HepG2 (cell line): ENCODE data around the gene SV2B. TPM values are rescaled to one million over a fixed set of nuclear protein-coding genes. Genes with fewer than 3 reads are reported as not detected.

Experiments
- ATAC-seq: fragments of 200-7000 bp; cut with Tn5 transposase; 3 replicates; pipeline ENCODE4 v1.9.1; 2020; ENCODE audit warnings: mild to moderate bottlenecking, moderate library complexity
- BruUV-seq: library from RNA; stranded (reverse); fragments of 400-500 nt; replicated peaks from 2 replicates; lab custom pipeline; 2021; lab: Mats Ljungman, UMichigan
- CTCF ChIA-PET: fragments of 300-600 bp; formaldehyde crosslinking; extraction: SDS; loops from one replicate; lab custom pipeline; 2021; ENCODE audit warnings: low total read pairs, inconsistent platforms, low intra/inter-chr PET ratio; lab: Yijun Ruan, JAX
- POLR2A ChIA-PET: fragments of 350-600 bp; sonication (Branson Sonifier 250); formaldehyde crosslinking; loops from one replicate; lab custom pipeline; 2020; ENCODE audit warnings: antibody characterized with exemption, inconsistent platforms; lab: Yijun Ruan, JAX
- DNase-seq: peaks from one replicate; pipeline ENCODE4 v3.0.0-alpha.2; 2015; ENCODE audit warnings: low spot score
- FAIRE-seq: peaks from 3 replicates; lab custom pipeline; 2011; peaks lifted over from hg19 to GRCh38; lab: Jason Lieb, UNC
- H2AFZ ChIP-seq: one replicate; pipeline ENCODE4 v1.6.1; 2011; ENCODE audit warnings: low read length, inconsistent platforms
- H3K27ac ChIP-seq: fragments of 300-600 bp; 3 replicates; pipeline ENCODE4 v1.8.0; 2011; ENCODE audit warnings: mixed run types, mild to moderate bottlenecking, mixed read lengths, low read length, inconsistent platforms; ENCODE audit not compliant: insufficient read depth; ENCODE audit errors: extremely low read length
- H3K27me3 ChIP-seq, 2 experiments: fragments of 200-600 bp in 1 of 2; 2 replicates in 1 of 2; 3 replicates in 1 of 2; pipeline versions ENCODE4 v1.6.0 to v1.8.0; 2011; ENCODE audit warnings: low read length in 2 of 2, mild to moderate bottlenecking in 2 of 2, moderate library complexity in 2 of 2, inconsistent platforms in 1 of 2; ENCODE audit not compliant: insufficient read depth in 2 of 2, control insufficient read depth in 1 of 2
- H3K36me3 ChIP-seq, 2 experiments: fragments of 200-600 bp in 1 of 2; replicated peaks in 1 of 2; 2 replicates in 1 of 2; 3 replicates in 1 of 2; pipeline versions ENCODE4 v1.5.1 to v1.8.0; 2011; ENCODE audit warnings: low read length in 2 of 2, inconsistent platforms in 1 of 2; ENCODE audit not compliant: insufficient read depth in 2 of 2, control insufficient read depth in 1 of 2
- H3K4me1 ChIP-seq: 2 replicates; pipeline ENCODE4 v1.5.1; 2012; ENCODE audit warnings: low read length, inconsistent platforms; ENCODE audit not compliant: insufficient read depth
- H3K4me2 ChIP-seq: 2 replicates; pipeline ENCODE4 v1.6.0; 2011; ENCODE audit warnings: low read depth, low read length, inconsistent platforms
- H3K4me3 ChIP-seq, 3 experiments: fragments of 200-600 bp in 1 of 3; sonication (generic), shearing (Covaris generic) in 1 of 3; replicated peaks in 1 of 3; 2 replicates each; pipeline ENCODE4 v1.5.1; 2011 to 2016; ENCODE audit warnings: low read length in 3 of 3, inconsistent platforms in 2 of 3, low read depth in 2 of 3, mild to moderate bottlenecking in 2 of 3, control low read depth in 1 of 3, mixed read lengths in 1 of 3; ENCODE audit not compliant: insufficient read depth in 1 of 3
- H3K79me2 ChIP-seq: one replicate; pipeline ENCODE4 v1.6.1; 2011; ENCODE audit warnings: low read length, inconsistent platforms; ENCODE audit not compliant: insufficient read depth
- H3K9ac ChIP-seq: 2 replicates; pipeline ENCODE4 v1.6.0; 2011; ENCODE audit warnings: mild to moderate bottlenecking, low read depth, low read length, inconsistent platforms; ENCODE audit not compliant: insufficient read depth
- H3K9me3 ChIP-seq: 2 replicates; pipeline ENCODE4 v1.5.1; 2012; ENCODE audit warnings: mild to moderate bottlenecking, low read length
- H4K20me1 ChIP-seq: 2 replicates; pipeline ENCODE4 v1.6.0; 2011; ENCODE audit warnings: inconsistent platforms, mild to moderate bottlenecking, low read length, moderate library complexity; ENCODE audit not compliant: insufficient read depth
- AGO1 ChIP-seq: fragments of 200-400 bp; formaldehyde crosslinking; IDR thresholded peaks from 2 replicates; pipeline ENCODE4 v1.6.1; 2017; ENCODE audit warnings: mild to moderate bottlenecking, low read depth, low read length, moderate library complexity; ENCODE audit not compliant: poor library complexity, severe bottlenecking
- KDM5B ChIP-seq: sonication (generic); formaldehyde crosslinking; IDR thresholded peaks from 2 replicates; pipeline ENCODE4 v1.4.0; 2020; ENCODE audit warnings: missing genetic modification reagents, mild to moderate bottlenecking, borderline replicate concordance
- MAFK ChIP-seq, 2 experiments: IDR thresholded peaks in 1 of 2; conservative IDR thresholded peaks in 1 of 2; 2 replicates each; pipeline ENCODE4 v1.6.1; 2011; ENCODE audit warnings: improper control_type of control experiment in 2 of 2, low read length in 2 of 2
- MNT ChIP-seq: fragments of 450-650 bp; IDR thresholded peaks from 2 replicates; pipeline ENCODE4 v1.6.1; 2016
- NKX3-1 ChIP-seq: sonication (generic); formaldehyde crosslinking; IDR thresholded peaks from 2 replicates; pipeline ENCODE4 v1.5.0; 2020; ENCODE audit warnings: missing genetic modification reagents
- PCBP1 ChIP-seq: fragments of 200-400 bp; formaldehyde crosslinking; IDR thresholded peaks from 2 replicates; pipeline ENCODE4 v1.6.1; 2017; ENCODE audit warnings: mild to moderate bottlenecking, low read depth, low read length, borderline replicate concordance
- REL ChIP-seq: sonication (generic); formaldehyde crosslinking; conservative IDR thresholded peaks from 2 replicates; pipeline ENCODE4 v1.8.0; 2022; ENCODE audit warnings: mild to moderate bottlenecking, missing genetic modification reagents, moderate library complexity
- ZNF570 ChIP-seq: sonication (generic); formaldehyde crosslinking; IDR thresholded peaks from 2 replicates; pipeline ENCODE4 v1.4.0; 2020; ENCODE audit warnings: mild to moderate bottlenecking, missing genetic modification reagents, borderline replicate concordance
- ZNF781 ChIP-seq: sonication (generic); formaldehyde crosslinking; IDR thresholded peaks from 2 replicates; pipeline ENCODE4 v1.5.1; 2020; ENCODE audit warnings: borderline replicate concordance, mild to moderate bottlenecking, missing genetic modification reagents; ENCODE audit errors: not compliant biosample characterization
- WGBS: methylation state at CpG from one replicate; pipeline ENCODE4 v1.1.6; 2017; ENCODE audit warnings: low lambda C conversion rate; 5-methylcytosine and 5-hydroxymethylcytosine counted together
- in situ Hi-C: cut with HindIII; loops from 2 replicates; pipeline ENCODE4 v1.10.0; 2017; ENCODE audit warnings: low pct_unique_long_range_greater_than_20kb; ENCODE audit not compliant: extremely low pct_ligation_motif_present
- intact Hi-C: fragments of 100-400 bp; cut with micrococcal nuclease; formaldehyde crosslinking; loops from one replicate; pipeline ENCODE4 v1.10.0; 2022; ENCODE audit not compliant: unreplicated experiment
- polyA plus RNA-seq, 8 experiments: library from polyadenylated mRNA; depleted of rRNA in 3 of 8; stranded (reverse) in 7 of 8; unstranded in 1 of 8; fragments of >200 nt; fragmentation: Illumina TruSeq in 4 of 8; extraction: Trizol in 4 of 8; gene quantifications; 2 replicates each; pipeline versions ENCODE4 v1.2.1 to v1.2.3, GENCODE V29; 2011 to 2016; ENCODE audit warnings: low read depth in 4 of 8, missing spikeins in 1 of 8, mixed read lengths in 1 of 8; ENCODE audit not compliant: insufficient read depth in 1 of 8
- total RNA-seq, 5 experiments: library from RNA; depleted of rRNA; stranded (reverse); fragments of >200 nt; fragmentation: Illumina TruSeq; extraction: Trizol; gene quantifications; 2 replicates each; pipeline ENCODE4 v1.2.3, GENCODE V29; 2016; ENCODE audit warnings: low read depth in 1 of 5
- TF ChIP-seq, protein P1 (sequence below): sonication (generic); formaldehyde crosslinking; IDR thresholded peaks from 2 replicates; pipeline ENCODE4 v1.5.0; 2020; ENCODE audit warnings: missing genetic modification reagents, mild to moderate bottlenecking, borderline replicate concordance
- TF ChIP-seq, protein P2 (sequence below): IDR thresholded peaks from 2 replicates; pipeline ENCODE4 v1.6.1; 2016; ENCODE audit warnings: missing biosample characterization, missing genetic modification reagents, low read depth

The SV2B gene
- total and polyA plus RNA-seq, 2 of the 13 experiments (the other 11 are each of a cell fraction or from before 2014, with no cell fraction given) = not detected

DNA sequence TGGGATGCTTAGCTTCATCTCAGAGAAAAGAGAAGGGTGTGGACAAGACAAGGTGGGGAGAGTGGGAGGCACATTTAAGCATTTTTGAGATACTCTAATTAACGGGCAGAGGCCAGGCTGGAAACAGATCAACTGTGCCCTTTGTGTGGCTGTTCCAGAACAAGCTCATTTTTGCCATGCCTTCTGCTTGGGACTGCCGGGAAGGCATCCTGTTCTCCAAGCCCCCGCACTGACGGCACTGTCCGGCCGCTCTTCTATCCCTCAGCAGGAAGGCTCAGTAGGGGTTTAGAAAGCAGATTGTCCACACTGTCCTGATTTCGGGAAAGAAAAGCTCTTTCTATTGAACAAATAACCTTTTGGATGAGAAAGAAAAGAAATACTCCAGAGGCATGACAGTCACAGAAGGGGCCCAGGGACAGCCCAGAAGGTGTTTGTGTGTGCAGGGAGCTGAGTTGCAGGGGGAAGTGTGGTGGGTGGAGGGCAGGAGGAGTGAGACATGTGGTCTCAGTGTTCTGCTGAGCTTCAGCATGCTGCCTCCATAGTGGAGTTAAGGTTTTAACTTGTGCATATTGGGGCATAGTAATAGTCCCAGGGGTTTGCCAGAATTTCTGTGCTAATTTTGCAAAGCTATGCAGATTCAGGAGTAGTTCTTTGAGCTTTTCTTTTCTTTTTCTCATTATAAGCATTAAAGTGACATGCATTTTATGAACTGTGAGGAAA is 27.3 kb downstream of the SV2B start:
- 23% methylated on average over 7 of the region's 7 CpGs for WGBS
- no peak overlapping the region for H3K27ac ChIP-seq
- ATAC-seq (no peak), DNase-seq (no peak)
- H4K20me1 ChIP-seq = no peaks in the 10 kb centered on the region
- no peaks in the 10 kb centered on the region for H3K9me3 ChIP-seq
- CTCF ChIA-PET = no interaction called here
- peak; percentile 38; the same call in 1 of the 2 replicates for TF ChIP-seq MNT
- no peak for TF ChIP-seq NKX3-1 (CRISPR knock-in tag)
- 0 out of 4 replicates have a peak, but pooled peaks of 1 of the 2 experiments have one; percentile 25 for TF ChIP-seq MAFK (conservative IDR thresholded peaks at IDR 0.05 in 1 of 2, IDR thresholded peaks at IDR 0.05 in 1 of 2; ENCODE audit: low read length in 2 of 2)
- TF ChIP-seq, all 625 proteins: peak for 2
- H3K36me3 ChIP-seq = no peaks in the 10 kb centered on the region
- peaks cover 0 to 10% of the 10 kb centered on the region in 2 experiments; a peak in 3 of 5 replicates for H3K27me3 ChIP-seq
- no peak overlapping the region for H3K4me3 ChIP-seq
- in situ Hi-C loops (no loop called here), intact Hi-C loops (no loop called here)
- H3K4me1 ChIP-seq = peaks cover 9% of the 10 kb centered on the region; the same call in 1 of the 2 replicates
- no TSS peak for BruUV-seq
- no peak overlapping the region for H2AFZ ChIP-seq
- POLR2A ChIA-PET = no interaction called here
- H3K9ac ChIP-seq = no peak overlapping the region
- H3K4me2 ChIP-seq = no peak overlapping the region
- no peak for FAIRE-seq
- no peaks in the 10 kb centered on the region for H3K79me2 ChIP-seq

- Histone ChIP-seq H4K20me1 (no peaks in the 10 kb centered on the region), H3K27me3 (peaks cover 0 to 11% of the 10 kb centered on the region in 2 experiments; a peak in 3 of 5 replicates), H3K9me3 (no peaks in the 10 kb centered on the region), H3K9ac (no peak overlapping the region), H3K4me2 (no peak overlapping the region), H3K79me2 (no peaks in the 10 kb centered on the region), H2AFZ (no peak overlapping the region), H3K36me3 (no peaks in the 10 kb centered on the region), H3K4me3 (no peak overlapping the region), H3K4me1 (peaks cover 11% of the 10 kb centered on the region; the same call in 1 of the 2 replicates), H3K27ac (no peak overlapping the region)
- 9% methylated on average over 4 of the region's 4 CpGs for WGBS
- CTCF ChIA-PET = no interaction called here
- FAIRE-seq = no peak
- POLR2A ChIA-PET = no interaction called here
- intact Hi-C loops = no loop called here
- no peak for ATAC-seq
- no peak for DNase-seq
- no TSS peak for BruUV-seq
- in situ Hi-C loops = no loop called here
- no peak for TF ChIP-seq AGO1
- no peak for TF ChIP-seq PCBP1
- TF ChIP-seq, protein P1, sequence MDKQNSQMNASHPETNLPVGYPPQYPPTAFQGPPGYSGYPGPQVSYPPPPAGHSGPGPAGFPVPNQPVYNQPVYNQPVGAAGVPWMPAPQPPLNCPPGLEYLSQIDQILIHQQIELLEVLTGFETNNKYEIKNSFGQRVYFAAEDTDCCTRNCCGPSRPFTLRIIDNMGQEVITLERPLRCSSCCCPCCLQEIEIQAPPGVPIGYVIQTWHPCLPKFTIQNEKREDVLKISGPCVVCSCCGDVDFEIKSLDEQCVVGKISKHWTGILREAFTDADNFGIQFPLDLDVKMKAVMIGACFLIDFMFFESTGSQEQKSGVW (CRISPR knock-in tag) = no peak
- no peak for TF ChIP-seq ZNF781
- TF ChIP-seq, protein P2, sequence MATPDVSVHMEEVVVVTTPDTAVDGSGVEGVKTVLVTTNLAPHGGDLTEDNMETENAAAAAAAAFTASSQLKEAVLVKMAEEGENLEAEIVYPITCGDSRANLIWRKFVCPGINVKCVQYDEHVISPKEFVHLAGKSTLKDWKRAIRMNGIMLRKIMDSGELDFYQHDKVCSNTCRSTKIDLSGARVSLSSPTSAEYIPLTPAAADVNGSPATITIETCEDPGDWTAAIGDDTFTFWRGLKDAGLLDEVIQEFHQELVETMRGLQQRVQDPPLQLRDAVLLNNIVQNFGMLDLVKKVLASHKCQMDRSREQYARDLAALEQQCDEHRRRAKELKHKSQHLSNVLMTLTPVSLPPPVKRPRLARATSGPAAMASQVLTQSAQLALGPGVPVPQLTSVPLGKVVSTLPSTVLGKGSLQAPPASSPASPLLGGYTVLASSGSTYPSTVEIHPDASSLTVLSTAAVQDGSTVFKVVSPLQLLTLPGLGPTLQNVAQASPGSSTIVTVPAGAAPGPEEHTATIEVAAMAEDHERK (CRISPR knock-in tag) = no peak
- TF ChIP-seq ZNF570 (CRISPR knock-in tag) = no peak
- no peak for TF ChIP-seq KDM5B (CRISPR knock-in tag)
- TF ChIP-seq REL (CRISPR knock-in tag) = no peak
These were observed 28.0 kb downstream of the SV2B start for GRCh38 chr15:91128016-91128415.
